C4-2B (cell line): Measurements from ENCODE around the gene CPNE8.

Experiments
- ZFX ChIP-seq: fragments of 450-650 bp; IDR thresholded peaks from 2 replicates; pipeline ENCODE4 v1.6.1; 2017
- TF ChIP-seq, protein P1 (sequence below): fragments of 450-650 bp; conservative IDR thresholded peaks from 2 replicates; pipeline ENCODE4 v1.5.1; 2017; ENCODE audit warnings: mild to moderate bottlenecking

DNA sequence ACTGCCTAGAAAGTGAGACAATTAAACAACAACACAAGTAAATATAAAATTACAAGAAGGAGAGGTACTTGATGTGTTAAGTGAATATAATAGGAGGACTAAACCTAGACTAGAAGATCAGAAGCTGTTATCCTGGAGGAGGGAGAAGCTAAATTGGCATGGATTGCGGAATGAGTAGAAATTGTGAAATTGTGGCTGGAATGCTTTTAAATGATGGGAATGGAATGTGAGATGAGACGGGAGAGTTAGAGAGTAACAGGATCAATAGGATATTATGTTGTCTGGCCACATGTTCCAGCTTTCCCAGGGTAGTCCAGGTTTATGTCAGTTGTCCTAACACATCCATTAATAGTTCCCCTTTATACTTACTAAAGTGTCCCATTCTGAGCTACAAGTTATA, 44.0 kb upstream of the CPNE8 start:
- TF ChIP-seq, protein P1, sequence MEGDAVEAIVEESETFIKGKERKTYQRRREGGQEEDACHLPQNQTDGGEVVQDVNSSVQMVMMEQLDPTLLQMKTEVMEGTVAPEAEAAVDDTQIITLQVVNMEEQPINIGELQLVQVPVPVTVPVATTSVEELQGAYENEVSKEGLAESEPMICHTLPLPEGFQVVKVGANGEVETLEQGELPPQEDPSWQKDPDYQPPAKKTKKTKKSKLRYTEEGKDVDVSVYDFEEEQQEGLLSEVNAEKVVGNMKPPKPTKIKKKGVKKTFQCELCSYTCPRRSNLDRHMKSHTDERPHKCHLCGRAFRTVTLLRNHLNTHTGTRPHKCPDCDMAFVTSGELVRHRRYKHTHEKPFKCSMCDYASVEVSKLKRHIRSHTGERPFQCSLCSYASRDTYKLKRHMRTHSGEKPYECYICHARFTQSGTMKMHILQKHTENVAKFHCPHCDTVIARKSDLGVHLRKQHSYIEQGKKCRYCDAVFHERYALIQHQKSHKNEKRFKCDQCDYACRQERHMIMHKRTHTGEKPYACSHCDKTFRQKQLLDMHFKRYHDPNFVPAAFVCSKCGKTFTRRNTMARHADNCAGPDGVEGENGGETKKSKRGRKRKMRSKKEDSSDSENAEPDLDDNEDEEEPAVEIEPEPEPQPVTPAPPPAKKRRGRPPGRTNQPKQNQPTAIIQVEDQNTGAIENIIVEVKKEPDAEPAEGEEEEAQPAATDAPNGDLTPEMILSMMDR = no peak
- no peak for TF ChIP-seq ZFX
